GM19238 (cell line): Measurements from ENCODE around the gene LYSMD3.

Experiments used
- DNase-seq: peaks from one replicate; pipeline ENCODE4 v3.0.0; 2011; ENCODE audit warnings: low spot score; ENCODE audit not compliant: insufficient read length

Gene LYSMD3

DNA sequence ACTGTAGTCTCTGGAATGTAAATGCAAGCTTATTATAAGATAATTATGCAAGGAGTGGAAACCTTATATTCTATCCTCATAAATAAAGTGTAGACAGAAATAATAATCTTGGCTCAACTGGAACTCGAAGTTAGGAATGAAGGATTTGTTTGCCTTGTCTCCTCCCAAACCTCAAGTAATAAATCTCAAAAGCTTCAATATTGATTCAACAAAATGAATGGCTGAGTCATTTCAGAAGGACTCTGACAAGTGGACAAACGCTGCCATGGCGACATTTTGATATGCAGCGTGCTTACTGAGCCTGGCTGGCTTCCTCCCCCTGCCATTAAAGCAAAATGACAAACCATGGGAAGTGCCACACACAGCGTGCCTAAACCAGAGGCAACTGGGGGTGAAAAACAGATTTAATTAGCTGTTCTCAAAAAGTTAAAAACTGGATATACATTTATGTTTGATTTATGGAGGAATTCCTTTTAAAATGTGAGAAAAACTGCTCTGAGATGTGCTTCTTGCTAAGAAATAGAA lies 18.7 kb upstream of the LYSMD3 start:
- no peak for DNase-seq

GRCh38 chr5:90547072-90547536 lies 17.7 kb upstream of the LYSMD3 start:
- no peak for DNase-seq

GRCh38 chr5:90546216-90546837 lies 16.9 kb upstream of the LYSMD3 start:
- DNase-seq = no peak

GRCh38 chr5:90545511-90545910 lies 16.1 kb upstream of the LYSMD3 start:
- no peak for DNase-seq

- DNase-seq = no peak
Observed at GRCh38 chr5:90542827-90543519, 13.6 kb upstream of the LYSMD3 start.

DNA sequence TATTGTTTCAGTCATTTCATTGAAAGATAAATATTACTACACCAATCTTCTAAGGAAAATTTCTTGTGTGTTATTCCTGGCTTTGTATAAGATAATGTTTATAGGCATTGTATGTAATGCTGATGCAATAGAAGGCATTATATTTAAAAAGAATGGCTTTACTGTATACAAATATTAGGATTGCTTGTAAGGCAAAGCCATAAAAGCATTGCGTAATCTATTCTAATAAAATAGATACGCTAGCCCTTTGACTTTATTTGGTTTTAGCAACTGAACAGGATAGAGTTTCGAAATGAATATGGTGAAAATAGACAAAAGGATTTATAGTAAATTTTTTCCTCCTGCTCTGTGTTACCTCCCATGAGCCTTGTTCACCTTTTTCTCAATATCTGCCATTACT lies 5.5 kb upstream of the LYSMD3 start:
- no peak for DNase-seq

GRCh38 chr5:90533794-90534193 lies 4.4 kb upstream of the LYSMD3 start:
- DNase-seq = no peak

DNA sequence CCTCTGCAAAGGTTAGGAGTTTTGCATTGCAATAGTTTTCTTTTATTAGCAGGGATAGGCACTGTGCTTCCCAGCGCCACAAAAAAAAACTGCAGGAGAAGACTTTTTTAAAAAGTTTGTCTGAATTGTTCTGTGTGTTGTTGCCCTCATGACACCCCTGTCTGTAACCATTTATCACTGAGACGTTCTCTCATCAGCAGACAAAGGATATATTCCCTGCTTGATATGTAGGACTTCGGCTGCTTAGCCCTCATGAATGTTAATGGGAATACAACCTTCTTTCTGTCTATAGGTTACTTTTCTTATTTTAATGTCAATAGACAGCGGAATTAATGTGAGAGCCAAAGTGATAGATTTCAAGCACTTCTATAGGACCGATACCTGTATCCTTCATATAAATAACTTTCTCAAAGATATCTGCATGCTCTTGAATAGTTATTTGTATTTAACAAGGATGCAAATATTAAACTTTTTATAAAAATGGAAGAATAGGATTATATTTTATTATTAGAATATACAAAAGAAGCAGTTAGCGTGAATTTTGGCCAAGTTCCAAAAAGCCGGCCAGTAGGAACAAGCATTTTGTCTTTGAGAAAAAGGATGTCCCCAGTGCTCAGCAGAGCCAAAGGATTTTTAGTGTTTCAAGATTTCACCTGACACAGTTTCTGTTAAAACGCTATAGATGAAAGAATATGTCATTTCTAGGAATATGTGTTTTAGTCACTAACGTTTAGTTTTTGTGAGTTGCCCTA lies 1.5 kb upstream of the LYSMD3 start:
- DNase-seq = no peak

DNA sequence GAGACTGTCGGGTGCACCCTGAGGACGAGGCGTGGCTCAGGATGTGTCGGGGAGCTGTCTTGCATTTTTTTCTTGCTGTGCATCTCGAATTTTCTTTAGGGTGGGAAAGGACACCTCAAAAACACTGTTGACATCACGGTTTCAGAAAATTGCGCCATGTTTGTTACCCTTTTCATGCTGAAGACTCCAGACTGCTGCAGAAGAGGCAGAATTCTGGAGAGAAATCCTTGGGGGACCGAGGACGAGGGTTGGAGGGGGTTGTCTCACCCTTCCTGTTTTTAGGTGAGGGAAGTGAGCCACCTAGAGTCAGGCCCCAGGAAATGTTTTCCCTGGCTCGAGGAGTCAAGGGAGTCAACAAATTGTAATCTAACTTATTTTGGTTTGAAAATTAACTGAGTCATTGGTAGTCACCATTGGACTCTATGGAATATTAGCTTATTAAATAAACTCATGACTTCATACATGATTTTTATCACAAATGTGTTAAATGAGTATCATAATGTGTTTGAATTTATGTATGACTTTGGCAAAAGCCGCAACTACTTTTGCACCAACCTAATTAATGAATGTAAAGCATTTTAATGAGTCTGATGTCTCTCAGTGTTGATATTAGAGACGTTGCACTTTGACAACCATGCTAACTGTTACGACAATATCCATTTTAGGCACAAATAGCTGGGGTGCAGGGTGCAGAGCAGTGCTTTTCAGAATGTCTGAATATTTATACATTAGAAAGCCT lies 724 bp upstream of the LYSMD3 start:
- peak; percentile 19 for DNase-seq

DNA sequence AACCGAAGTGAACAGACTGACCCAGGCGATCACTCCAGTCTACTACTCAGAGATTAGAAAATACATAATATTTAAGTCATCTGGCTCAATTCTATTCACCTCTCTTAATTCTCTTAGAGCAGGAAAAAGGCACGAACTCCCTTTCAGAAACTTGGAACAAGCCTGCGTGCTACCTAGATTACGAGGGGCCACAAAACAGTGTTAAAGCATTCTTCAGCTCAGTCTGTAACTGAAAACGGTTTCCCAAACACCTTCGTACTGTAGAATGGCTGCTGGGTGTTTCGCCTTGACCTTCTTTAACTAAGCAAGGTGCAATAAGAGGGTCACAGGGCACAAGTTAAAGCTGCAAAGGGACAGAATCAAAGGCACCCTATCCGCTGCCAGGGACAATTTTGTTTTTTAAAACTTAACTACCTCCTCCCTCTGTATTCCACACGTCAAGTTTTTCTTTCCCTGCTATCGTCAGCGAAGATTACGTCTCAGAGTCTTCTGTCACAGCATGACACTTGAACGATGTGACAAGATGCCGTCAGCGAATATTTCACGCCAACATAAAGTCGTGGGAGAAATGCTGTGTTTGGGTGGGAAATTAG lies 687 bp downstream of the LYSMD3 start:
- DNase-seq = no peak

- DNase-seq = no peak
Observed at GRCh38 chr5:90519081-90519480, 10.3 kb downstream of the LYSMD3 start.

- no peak for DNase-seq
Observed at GRCh38 chr5:90518661-90519060, 10.7 kb downstream of the LYSMD3 start.

- DNase-seq = no peak
Observed at GRCh38 chr5:90514520-90514919, 14.9 kb downstream of the LYSMD3 start.

DNA sequence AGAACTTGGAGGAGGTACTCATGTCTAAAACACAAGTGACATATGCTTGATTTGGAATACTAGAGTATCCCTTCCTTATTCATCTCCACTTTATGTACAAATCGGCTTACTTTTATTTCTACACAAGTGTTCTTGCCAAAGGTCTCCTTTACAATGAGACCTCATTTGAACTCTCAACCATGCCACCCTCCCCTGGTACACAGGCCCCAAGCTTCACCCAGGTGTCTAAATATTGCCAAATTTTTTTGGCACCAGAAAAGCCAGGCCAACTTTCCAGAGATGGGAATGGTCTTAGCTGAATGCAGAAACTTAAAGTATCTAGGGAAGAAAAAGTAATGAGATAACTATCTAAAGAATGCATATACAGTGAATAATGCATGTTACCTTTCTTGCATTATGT lies 18.9 kb downstream of the LYSMD3 start:
- no peak for DNase-seq

- no peak for DNase-seq
Observed at GRCh38 chr5:90506221-90506620, 23.2 kb downstream of the LYSMD3 start.

DNA sequence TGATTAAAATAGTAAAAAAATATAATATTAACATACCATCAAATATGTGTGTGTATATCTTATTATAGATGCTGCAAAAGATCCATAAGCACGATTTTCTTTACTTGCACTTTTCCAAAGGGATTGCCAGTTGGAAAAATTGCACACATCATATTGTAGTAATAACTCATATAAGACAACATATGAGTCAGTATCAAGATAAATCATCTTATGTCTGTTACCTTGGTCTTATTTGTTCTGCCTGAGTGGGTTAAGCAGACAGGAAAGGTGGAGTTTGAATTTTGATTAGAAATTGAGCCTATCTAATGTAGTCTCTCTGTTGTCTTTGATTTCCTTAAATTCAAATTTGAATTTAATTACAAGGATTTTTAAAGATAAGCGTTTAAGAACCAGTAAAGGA lies 24.6 kb downstream of the LYSMD3 start:
- DNase-seq = no peak

DNA sequence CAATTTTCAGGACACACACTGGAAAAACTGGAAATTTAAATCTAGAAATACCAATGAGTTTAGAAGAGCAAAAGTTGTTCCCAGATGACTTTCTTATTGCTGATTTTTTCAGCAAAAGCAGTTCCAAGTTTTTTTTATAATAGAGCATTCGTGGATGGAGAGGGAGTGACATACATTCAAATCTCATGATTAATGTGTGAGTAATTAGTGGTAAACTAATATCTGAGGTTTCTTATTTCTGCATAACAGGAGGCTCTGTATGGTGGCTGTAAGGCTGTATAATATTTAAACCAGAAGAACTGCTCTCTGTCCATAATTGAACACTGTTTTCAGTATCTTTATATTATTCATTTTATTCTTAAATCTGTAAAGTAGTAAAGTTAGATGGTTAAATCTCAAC lies 25.8 kb downstream of the LYSMD3 start:
- no peak for DNase-seq

- no peak for DNase-seq
Observed at GRCh38 chr5:90495146-90495545, 34.2 kb downstream of the LYSMD3 start.

DNA sequence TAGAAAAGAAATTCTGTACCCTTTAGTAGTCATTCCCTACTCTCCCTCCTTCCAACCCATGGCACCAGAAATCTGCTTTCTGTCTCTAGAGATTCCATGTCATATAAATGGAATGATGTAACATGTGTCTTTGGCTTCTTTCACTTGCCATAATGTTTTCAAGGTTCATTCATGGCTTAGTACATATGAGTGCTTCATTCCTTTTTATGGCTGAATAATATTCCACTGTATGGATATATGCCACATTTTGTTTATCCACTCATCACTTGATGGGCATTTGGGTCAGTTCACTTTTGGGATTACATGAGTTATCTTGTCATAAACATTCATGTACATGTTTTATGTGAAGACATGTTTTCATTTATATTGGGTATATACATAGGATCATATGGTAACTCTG lies 35.3 kb downstream of the LYSMD3 start:
- DNase-seq = no peak

GRCh38 chr5:90488791-90489190 lies 40.6 kb downstream of the LYSMD3 start:
- no peak for DNase-seq

DNA sequence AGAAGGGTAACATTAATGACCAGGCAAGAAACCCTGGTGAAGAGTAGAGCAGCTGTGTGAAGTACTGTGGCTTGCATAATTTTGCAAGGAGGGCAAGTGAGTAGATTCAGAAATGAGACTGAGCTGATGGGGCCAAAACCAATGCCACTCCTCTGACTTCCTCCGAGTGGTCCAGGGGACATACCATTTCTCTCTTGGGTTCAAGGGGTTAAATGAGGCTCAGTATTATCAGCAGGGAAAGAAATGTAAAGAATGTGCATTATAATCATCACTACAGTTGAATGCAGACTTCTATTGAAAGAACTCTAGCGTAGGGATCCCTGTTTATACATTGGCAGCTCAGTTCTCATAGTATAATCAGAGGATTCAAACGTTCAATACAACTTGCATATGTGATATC lies 44.8 kb downstream of the LYSMD3 start:
- no peak for DNase-seq
